Ascending aorta (tissue), 2 donors: ENCODE data around the gene GNA14. TPM values are rescaled to one million over a fixed set of nuclear protein-coding genes. Genes with fewer than 3 reads are reported as not detected.
A peak's percentile ranks its signal among the peaks of the same experiment; 100 is the strongest.

Experiments
- DNase-seq, 2 donors: peaks; one replicate each; pipeline ENCODE4 v3.0.0-alpha.2; 2019; ENCODE audit warnings: low spot score in 2 of 2
- H3K27ac ChIP-seq, 2 donors: fragments of 200-600 bp; sonication (generic); one replicate each; pipeline ENCODE4 v1.5.1; 2016 to 2017; ENCODE audit warnings: mild to moderate bottlenecking in 1 of 2
- H3K27me3 ChIP-seq: fragments of 200-600 bp; sonication (generic); one replicate; pipeline ENCODE4 v1.5.1; 2017
- H3K36me3 ChIP-seq, 2 donors: fragments of 200-600 bp; sonication (generic); one replicate each; pipeline ENCODE4 v1.5.1; 2016
- H3K4me1 ChIP-seq, 2 donors: fragments of 200-600 bp; sonication (generic); one replicate each; pipeline ENCODE4 v1.5.1; 2016 to 2017; ENCODE audit warnings: mild to moderate bottlenecking in 1 of 2
- H3K4me3 ChIP-seq, 2 donors: fragments of 200-600 bp; sonication (generic); one replicate each; pipeline ENCODE4 v1.5.1; 2016 to 2017; ENCODE audit warnings: mild to moderate bottlenecking in 1 of 2
- H3K9me3 ChIP-seq, 2 donors: fragments of 200-600 bp; sonication (generic); one replicate each; pipeline ENCODE4 v1.5.1; 2016
- intact Hi-C: fragments of 100-400 bp; cut with DNase I; formaldehyde crosslinking; loops from one replicate; pipeline ENCODE4 v1.15.1; 2023
- total RNA-seq: library from RNA; depleted of rRNA; stranded (reverse); fragments of >200 nt; gene quantifications from one replicate; pipeline ENCODE4 v1.1.0, GENCODE V29; 2016
- TF ChIP-seq, protein P1 (sequence below), 3 experiments: fragments of 200-600 bp in 2 of 3; fragments of 450-650 bp in 1 of 3; sonication (generic) in 2 of 3; IDR thresholded peaks; one replicate each; pipeline ENCODE4 v1.5.1; 2016 to 2019; ENCODE audit warnings: antibody characterized with exemption in 3 of 3, mild to moderate bottlenecking in 1 of 3, moderate library complexity in 1 of 3

The GNA14 gene
- total RNA-seq, 1 donor from 2014 or later, result 3.5 TPM

- peak in 1 of 2 donors; percentile 76 for DNase-seq
- H3K27ac ChIP-seq, result no peak overlapping the region
- no peaks in the 10 kb centered on the region for H3K4me1 ChIP-seq
- H3K4me3 ChIP-seq, result no peak overlapping the region
- no peaks in the 10 kb centered on the region for H3K36me3 ChIP-seq
- H3K9me3 ChIP-seq, result no peaks in the 10 kb centered on the region
- TF ChIP-seq, protein P1, sequence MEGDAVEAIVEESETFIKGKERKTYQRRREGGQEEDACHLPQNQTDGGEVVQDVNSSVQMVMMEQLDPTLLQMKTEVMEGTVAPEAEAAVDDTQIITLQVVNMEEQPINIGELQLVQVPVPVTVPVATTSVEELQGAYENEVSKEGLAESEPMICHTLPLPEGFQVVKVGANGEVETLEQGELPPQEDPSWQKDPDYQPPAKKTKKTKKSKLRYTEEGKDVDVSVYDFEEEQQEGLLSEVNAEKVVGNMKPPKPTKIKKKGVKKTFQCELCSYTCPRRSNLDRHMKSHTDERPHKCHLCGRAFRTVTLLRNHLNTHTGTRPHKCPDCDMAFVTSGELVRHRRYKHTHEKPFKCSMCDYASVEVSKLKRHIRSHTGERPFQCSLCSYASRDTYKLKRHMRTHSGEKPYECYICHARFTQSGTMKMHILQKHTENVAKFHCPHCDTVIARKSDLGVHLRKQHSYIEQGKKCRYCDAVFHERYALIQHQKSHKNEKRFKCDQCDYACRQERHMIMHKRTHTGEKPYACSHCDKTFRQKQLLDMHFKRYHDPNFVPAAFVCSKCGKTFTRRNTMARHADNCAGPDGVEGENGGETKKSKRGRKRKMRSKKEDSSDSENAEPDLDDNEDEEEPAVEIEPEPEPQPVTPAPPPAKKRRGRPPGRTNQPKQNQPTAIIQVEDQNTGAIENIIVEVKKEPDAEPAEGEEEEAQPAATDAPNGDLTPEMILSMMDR (IDR thresholded peaks at IDR 0.05), result peak; percentile 65 to 93 (median 93)
- intact Hi-C loops, result loop anchor here (5.0 kb wide), 3 partner anchors 318 to 688 kb away; no protein-coding TSS in a partner anchor
- no peaks in the 10 kb centered on the region for H3K27me3 ChIP-seq
Measured at GRCh38 chr9:77433675-77434445, 214.3 kb downstream of the GNA14 start.

DNA sequence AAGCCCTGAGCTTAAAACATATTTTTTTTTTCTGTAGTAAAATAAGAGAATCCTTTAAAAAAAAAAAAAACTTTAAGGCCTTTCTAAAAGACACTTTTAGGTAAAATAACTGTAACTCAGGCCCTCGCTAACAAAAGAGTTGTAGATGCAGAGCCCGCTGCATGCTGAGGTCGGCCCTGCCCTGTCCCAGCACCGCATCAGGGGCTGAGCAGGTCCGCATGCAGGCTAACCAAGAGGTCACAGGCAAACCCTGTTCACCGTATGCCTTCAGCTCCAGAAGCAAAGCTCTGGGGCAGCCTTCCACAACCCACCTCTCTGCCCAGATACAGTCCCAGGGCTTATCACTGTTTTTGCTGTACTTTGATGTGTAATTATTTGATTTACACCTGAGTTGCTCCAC is 216.1 kb downstream of the GNA14 start:
- Histone ChIP-seq H3K9me3 (no peaks in the 10 kb centered on the region), H3K36me3 (no peaks in the 10 kb centered on the region), H3K27me3 (no peaks in the 10 kb centered on the region), H3K27ac (no peak overlapping the region), H3K4me3 (no peak overlapping the region), H3K4me1 (no peaks in the 10 kb centered on the region)
- intact Hi-C loops, result loop anchor here (5.0 kb wide), 3 partner anchors 320 to 690 kb away; no protein-coding TSS in a partner anchor
- TF ChIP-seq, protein P1 (IDR thresholded peaks at IDR 0.05), result no peak
- DNase-seq, result no peak

- no peaks in the 10 kb centered on the region for H3K9me3 ChIP-seq
- H3K27me3 ChIP-seq, result no peaks in the 10 kb centered on the region
- no peak overlapping the region for H3K4me3 ChIP-seq
- no peaks in the 10 kb centered on the region for H3K36me3 ChIP-seq
- DNase-seq, result no peak
- intact Hi-C loops, result loop anchor here (5.0 kb wide), 3 partner anchors 322 to 692 kb away; no protein-coding TSS in a partner anchor
- no peaks in the 10 kb centered on the region for H3K4me1 ChIP-seq
- TF ChIP-seq, protein P1 (IDR thresholded peaks at IDR 0.05), result no peak
- no peak overlapping the region for H3K27ac ChIP-seq
Measured at GRCh38 chr9:77429928-77430327, 218.2 kb downstream of the GNA14 start.

- TF ChIP-seq, protein P1 (IDR thresholded peaks at IDR 0.05), result no peak
Measured at GRCh38 chr9:77427256-77427927, 220.7 kb downstream of the GNA14 start.

GRCh38 chr9:77426712-77427111 is 221.4 kb downstream of the GNA14 start:
- Histone ChIP-seq H3K9me3 (no peaks in the 10 kb centered on the region), H3K4me1 (no peaks in the 10 kb centered on the region), H3K27ac (no peak overlapping the region), H3K36me3 (no peaks in the 10 kb centered on the region), H3K27me3 (no peaks in the 10 kb centered on the region), H3K4me3 (no peak overlapping the region)
- no peak for DNase-seq
- intact Hi-C loops, result no loop called here
- TF ChIP-seq, protein P1 (IDR thresholded peaks at IDR 0.05), result no peak

More at GRCh38 chr9:77427256-77427927, 220.7 kb downstream of the GNA14 start:
- Histone ChIP-seq H3K4me1 (no peaks in the 10 kb centered on the region), H3K36me3 (no peaks in the 10 kb centered on the region), H3K9me3 (no peaks in the 10 kb centered on the region), H3K27ac (no peak overlapping the region), H3K27me3 (no peaks in the 10 kb centered on the region), H3K4me3 (no peak overlapping the region)
- no peak for DNase-seq
- intact Hi-C loops, result no loop called here
